ENCODE measurements around the gene KRT80.

DNA sequence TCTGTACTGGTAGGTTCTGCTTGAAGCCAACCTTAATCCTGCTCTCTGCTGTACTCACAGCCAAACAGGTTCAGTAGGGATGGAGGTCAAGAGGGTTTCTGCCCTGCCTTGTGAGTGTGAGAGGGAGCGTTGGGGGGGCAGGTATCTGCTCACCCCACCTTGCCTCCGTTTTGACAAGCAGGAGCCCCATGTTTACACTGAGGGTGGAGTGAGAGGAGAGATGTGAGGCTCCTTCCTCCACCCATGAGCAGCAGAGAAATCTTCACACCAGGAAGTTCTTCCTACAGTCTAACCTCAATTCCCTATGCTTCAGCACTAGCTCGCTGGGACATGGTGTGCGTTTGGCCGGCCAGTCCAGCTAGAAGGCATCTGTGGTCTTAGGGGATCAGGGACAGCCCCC, 4.2 kb downstream of the KRT80 start:
- no peak for TF ChIP-seq POLR2A (IDR thresholded peaks at IDR 0.05)
- TF ChIP-seq, protein P1, sequence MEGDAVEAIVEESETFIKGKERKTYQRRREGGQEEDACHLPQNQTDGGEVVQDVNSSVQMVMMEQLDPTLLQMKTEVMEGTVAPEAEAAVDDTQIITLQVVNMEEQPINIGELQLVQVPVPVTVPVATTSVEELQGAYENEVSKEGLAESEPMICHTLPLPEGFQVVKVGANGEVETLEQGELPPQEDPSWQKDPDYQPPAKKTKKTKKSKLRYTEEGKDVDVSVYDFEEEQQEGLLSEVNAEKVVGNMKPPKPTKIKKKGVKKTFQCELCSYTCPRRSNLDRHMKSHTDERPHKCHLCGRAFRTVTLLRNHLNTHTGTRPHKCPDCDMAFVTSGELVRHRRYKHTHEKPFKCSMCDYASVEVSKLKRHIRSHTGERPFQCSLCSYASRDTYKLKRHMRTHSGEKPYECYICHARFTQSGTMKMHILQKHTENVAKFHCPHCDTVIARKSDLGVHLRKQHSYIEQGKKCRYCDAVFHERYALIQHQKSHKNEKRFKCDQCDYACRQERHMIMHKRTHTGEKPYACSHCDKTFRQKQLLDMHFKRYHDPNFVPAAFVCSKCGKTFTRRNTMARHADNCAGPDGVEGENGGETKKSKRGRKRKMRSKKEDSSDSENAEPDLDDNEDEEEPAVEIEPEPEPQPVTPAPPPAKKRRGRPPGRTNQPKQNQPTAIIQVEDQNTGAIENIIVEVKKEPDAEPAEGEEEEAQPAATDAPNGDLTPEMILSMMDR (IDR thresholded peaks at IDR 0.05): no peak

All from vagina (tissue), 2 donors.